ENCODE results near the gene PLXNA4. TPM values are rescaled to one million over a fixed set of nuclear protein-coding genes. Genes with fewer than 3 reads are reported as not detected.

PLXNA4 gene
- total RNA-seq, 2 donors from 2014 or later = 24.0 to 42.7 TPM

GRCh38 chr7:132252793-132253100, 323.5 kb downstream of the PLXNA4 start:
- Mint-ChIP-seq H3K36me3 (ENCODE audit: low read depth) (peaks cover 7% of the 10 kb centered on the region), H3K27me3 (ENCODE audit: insufficient read depth) (peaks cover 2% of the 10 kb centered on the region), H3K9me3 (peaks cover 3% of the 10 kb centered on the region), H3K27ac (no peak overlapping the region), H3K4me3 (no peak overlapping the region), H3K4me1 (peaks cover 18% of the 10 kb centered on the region)
- TF ChIP-seq, protein P1, sequence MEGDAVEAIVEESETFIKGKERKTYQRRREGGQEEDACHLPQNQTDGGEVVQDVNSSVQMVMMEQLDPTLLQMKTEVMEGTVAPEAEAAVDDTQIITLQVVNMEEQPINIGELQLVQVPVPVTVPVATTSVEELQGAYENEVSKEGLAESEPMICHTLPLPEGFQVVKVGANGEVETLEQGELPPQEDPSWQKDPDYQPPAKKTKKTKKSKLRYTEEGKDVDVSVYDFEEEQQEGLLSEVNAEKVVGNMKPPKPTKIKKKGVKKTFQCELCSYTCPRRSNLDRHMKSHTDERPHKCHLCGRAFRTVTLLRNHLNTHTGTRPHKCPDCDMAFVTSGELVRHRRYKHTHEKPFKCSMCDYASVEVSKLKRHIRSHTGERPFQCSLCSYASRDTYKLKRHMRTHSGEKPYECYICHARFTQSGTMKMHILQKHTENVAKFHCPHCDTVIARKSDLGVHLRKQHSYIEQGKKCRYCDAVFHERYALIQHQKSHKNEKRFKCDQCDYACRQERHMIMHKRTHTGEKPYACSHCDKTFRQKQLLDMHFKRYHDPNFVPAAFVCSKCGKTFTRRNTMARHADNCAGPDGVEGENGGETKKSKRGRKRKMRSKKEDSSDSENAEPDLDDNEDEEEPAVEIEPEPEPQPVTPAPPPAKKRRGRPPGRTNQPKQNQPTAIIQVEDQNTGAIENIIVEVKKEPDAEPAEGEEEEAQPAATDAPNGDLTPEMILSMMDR (conservative IDR thresholded peaks at IDR 0.05) = no peak
- H3K36me3 ChIP-seq (ENCODE audit: control insufficient read depth, insufficient read depth, low read length) = no peaks in the 10 kb centered on the region
- H3K4me1 ChIP-seq (ENCODE audit: control insufficient read depth, insufficient read depth, low read length) = no peaks in the 10 kb centered on the region
- no peaks in the 10 kb centered on the region for H3K9me3 ChIP-seq (ENCODE audit: control insufficient read depth, low read length)
- no peak overlapping the region for H3K27ac ChIP-seq (ENCODE audit: low read depth, low read length)
- 92% methylated on average over 1 of the region's 2 CpGs; no CpG with 5 or more reads in 1 of the 2 experiments for WGBS, 2 experiments (ENCODE audit: insufficient coverage in 1 of 2, insufficient read length in 1 of 2)
- no peak overlapping the region for H3K9ac ChIP-seq (ENCODE audit: extremely low read depth, low read length, poor library complexity, severe bottlenecking)
- DNase-seq = no peak
- H3K4me3 ChIP-seq (ENCODE audit: low read length) = no peak overlapping the region
- no peaks in the 10 kb centered on the region for H3K27me3 ChIP-seq (ENCODE audit: control insufficient read depth, insufficient read depth, low read length, poor library complexity, severe bottlenecking)

- H3K4me1 ChIP-seq (ENCODE audit: control insufficient read depth, insufficient read depth, low read length) = no peaks in the 10 kb centered on the region
- peaks cover 10% of the 10 kb centered on the region for H3K36me3 Mint-ChIP-seq (ENCODE audit: low read depth)
- peaks cover 2% of the 10 kb centered on the region for H3K27me3 Mint-ChIP-seq (ENCODE audit: insufficient read depth)
- H3K27ac Mint-ChIP-seq = no peak overlapping the region
- no peak overlapping the region for H3K4me3 Mint-ChIP-seq
- no peaks in the 10 kb centered on the region for H3K9me3 ChIP-seq (ENCODE audit: control insufficient read depth, low read length)
- TF ChIP-seq, protein P1 (conservative IDR thresholded peaks at IDR 0.05) = no peak
- H3K36me3 ChIP-seq (ENCODE audit: control insufficient read depth, insufficient read depth, low read length) = no peaks in the 10 kb centered on the region
- no peaks in the 10 kb centered on the region for H3K27me3 ChIP-seq (ENCODE audit: control insufficient read depth, insufficient read depth, low read length, poor library complexity, severe bottlenecking)
- peak; percentile 70 for DNase-seq
- WGBS, 2 experiments (ENCODE audit: insufficient coverage in 1 of 2, insufficient read length in 1 of 2) = 34 to 66% methylated on average over 4 to 5 of the region's 5 CpGs
- H3K9me3 Mint-ChIP-seq = peaks cover 8% of the 10 kb centered on the region
- H3K4me3 ChIP-seq (ENCODE audit: low read length) = no peak overlapping the region
- no peak overlapping the region for H3K27ac ChIP-seq (ENCODE audit: low read depth, low read length)
- H3K4me1 Mint-ChIP-seq = peaks cover 18% of the 10 kb centered on the region
- H3K9ac ChIP-seq (ENCODE audit: extremely low read depth, low read length, poor library complexity, severe bottlenecking) = no peak overlapping the region
Observed at GRCh38 chr7:132251327-132251659, 325.0 kb downstream of the PLXNA4 start.

GRCh38 chr7:132250480-132251326, 325.6 kb downstream of the PLXNA4 start:
- H3K9ac ChIP-seq (ENCODE audit: extremely low read depth, low read length, poor library complexity, severe bottlenecking) = no peak overlapping the region
- peaks cover 13% of the 10 kb centered on the region for H3K9me3 Mint-ChIP-seq
- H3K4me1 Mint-ChIP-seq = peaks cover 18% of the 10 kb centered on the region
- H3K4me3 Mint-ChIP-seq = no peak overlapping the region
- H3K27me3 Mint-ChIP-seq (ENCODE audit: insufficient read depth) = peaks cover 2% of the 10 kb centered on the region
- WGBS, 2 experiments (ENCODE audit: insufficient coverage in 1 of 2, insufficient read length in 1 of 2) = 73% methylated on average over 4 of the region's 4 CpGs; no CpG with 5 or more reads in 1 of the 2 experiments
- peaks cover 5% of the 10 kb centered on the region for H3K9me3 ChIP-seq (ENCODE audit: control insufficient read depth, low read length)
- no peaks in the 10 kb centered on the region for H3K36me3 ChIP-seq (ENCODE audit: control insufficient read depth, insufficient read depth, low read length)
- TF ChIP-seq, protein P1 (conservative IDR thresholded peaks at IDR 0.05) = no peak
- H3K27me3 ChIP-seq (ENCODE audit: control insufficient read depth, insufficient read depth, low read length, poor library complexity, severe bottlenecking) = no peaks in the 10 kb centered on the region
- H3K36me3 Mint-ChIP-seq (ENCODE audit: low read depth) = peaks cover 16% of the 10 kb centered on the region
- no peak overlapping the region for H3K27ac ChIP-seq (ENCODE audit: low read depth, low read length)
- H3K4me1 ChIP-seq (ENCODE audit: control insufficient read depth, insufficient read depth, low read length) = no peaks in the 10 kb centered on the region
- H3K4me3 ChIP-seq (ENCODE audit: low read length) = no peak overlapping the region
- no peak overlapping the region for H3K27ac Mint-ChIP-seq
- DNase-seq = peak; percentile 73

Measured in endodermal cell (in vitro differentiated cells).